Kidney epithelial cell (primary cell): ENCODE measurements around the gene MSANTD1. TPM values are rescaled to one million over a fixed set of nuclear protein-coding genes. Genes with fewer than 3 reads are reported as not detected.
A peak's percentile ranks its signal among the peaks of the same experiment; 100 is the strongest.

Experiments used
- DNase-seq: peaks from one replicate; pipeline ENCODE4 v3.0.0-alpha.2; 2010; ENCODE audit warnings: low read depth
- H3K27me3 ChIP-seq: 2 replicates; pipeline ENCODE4 v1.6.0; 2011; ENCODE audit warnings: low read length; ENCODE audit not compliant: control insufficient read depth, insufficient read depth
- H3K36me3 ChIP-seq: 2 replicates; pipeline ENCODE4 v1.5.1; 2011; ENCODE audit warnings: low read length; ENCODE audit not compliant: control insufficient read depth, insufficient read depth
- H3K4me3 ChIP-seq: 2 replicates; pipeline ENCODE4 v1.5.1; 2011; ENCODE audit warnings: low read depth, mild to moderate bottlenecking, control low read depth, low read length
- CTCF ChIP-seq: IDR thresholded peaks from 2 replicates; pipeline ENCODE4 v1.5.1; 2011; ENCODE audit warnings: mild to moderate bottlenecking, moderate library complexity, low read length, control low read depth, inconsistent platforms; ENCODE audit not compliant: insufficient read depth, poor library complexity, severe bottlenecking
- total RNA-seq: library from RNA; depleted of rRNA; stranded (reverse); fragments of >200 nt; gene quantifications from 2 replicates; pipeline ENCODE4 v1.2.3, GENCODE V29; 2015

The MSANTD1 gene
- total RNA-seq, 1 donor from 2014 or later, result 0.50 TPM

- H3K4me3 ChIP-seq, result peak overlapping the region; percentile 79
- H3K27me3 ChIP-seq, result peaks cover 5% of the 10 kb centered on the region
- no peaks in the 10 kb centered on the region for H3K36me3 ChIP-seq
- no peak for TF ChIP-seq CTCF
- DNase-seq, result no peak
Measured at GRCh38 chr4:3291969-3292570, 43.1 kb downstream of the MSANTD1 start.

GRCh38 chr4:3292571-3293400 lies 43.8 kb downstream of the MSANTD1 start, which contains the start of gene RGS12:
Gene RGS12 (plus strand): TSS chr4:3293021. CDS start chr4:3316171, 23,150 bp downstream.
- Histone ChIP-seq H3K27me3 (peaks cover 3% of the 10 kb centered on the region), H3K4me3 (peak within 1 kb of the TSS; percentile 79), H3K36me3 (no peaks in the 10 kb centered on the region)
- TF ChIP-seq CTCF, result no peak
- peak; percentile 63 for DNase-seq

- TF ChIP-seq CTCF, result no peak
Measured at GRCh38 chr4:3293401-3294391, 44.7 kb downstream of the MSANTD1 start.

GRCh38 chr4:3294401-3295241 lies 45.7 kb downstream of the MSANTD1 start:
- Histone ChIP-seq H3K4me3 (no peak overlapping the region), H3K27me3 (no peaks in the 10 kb centered on the region), H3K36me3 (no peaks in the 10 kb centered on the region)
- no peak for DNase-seq
- no peak for TF ChIP-seq CTCF

More at GRCh38 chr4:3293401-3294391, 44.7 kb downstream of the MSANTD1 start:
- Histone ChIP-seq H3K36me3 (no peaks in the 10 kb centered on the region), H3K4me3 (peak overlapping the region; percentile 65), H3K27me3 (no peaks in the 10 kb centered on the region)
- no peak for DNase-seq
